HL-60/S4 (cell line): ENCODE data around the gene ABCB8.

Experiments used
- in situ Hi-C: fragments of 300-500 bp; cut with MboI; formaldehyde crosslinking; loops from 2 replicates; pipeline ENCODE4 v1.14.3; 2022; ENCODE audit warnings: low sequenced_read_pairs

Gene ABCB8

DNA sequence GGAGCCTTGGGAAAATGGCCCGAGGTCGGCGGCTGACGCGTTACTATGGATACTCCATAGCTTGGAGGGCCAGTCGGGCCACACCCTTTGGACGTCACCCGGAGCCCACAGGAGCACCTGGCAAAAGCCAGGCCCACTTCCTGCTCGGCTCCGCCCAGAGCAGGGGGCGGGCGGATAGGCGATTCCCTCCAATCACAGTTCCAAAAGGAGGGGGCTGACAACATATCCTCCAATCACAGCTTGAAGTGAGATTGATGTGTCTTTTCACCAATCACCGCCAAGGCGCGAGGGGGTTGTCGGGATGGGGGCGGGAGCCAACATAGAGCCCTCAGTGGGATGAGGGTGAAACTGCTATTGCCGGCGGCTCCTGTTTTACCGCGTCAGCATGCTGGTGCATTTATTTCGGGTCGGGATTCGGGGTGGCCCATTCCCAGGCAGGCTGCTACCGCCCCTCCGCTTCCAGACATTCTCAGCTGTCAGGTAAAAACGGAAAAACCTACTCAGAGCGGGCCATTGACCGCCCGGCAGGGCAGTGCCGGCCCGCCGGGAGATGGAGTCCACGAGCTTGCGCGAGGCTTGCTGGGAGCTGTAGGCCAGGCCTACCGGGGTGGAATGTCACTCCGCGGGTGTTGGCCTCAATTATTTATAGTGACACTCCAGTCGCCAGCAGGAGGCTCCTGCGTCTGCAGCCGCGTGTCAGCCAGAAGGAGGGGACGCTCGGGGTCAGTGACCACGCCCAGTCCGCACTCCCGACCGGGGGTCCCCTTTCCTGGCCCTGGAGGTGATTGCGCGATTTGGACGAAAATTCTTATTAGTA lies at the start of gene ABCB8:
Gene ABCB8, plus strand, starts transcription at position 320 of the 817 bp plus-strand sequence. Its CDS starts 66 bp downstream, at position 386.
- in situ Hi-C loops = no loop called here

DNA sequence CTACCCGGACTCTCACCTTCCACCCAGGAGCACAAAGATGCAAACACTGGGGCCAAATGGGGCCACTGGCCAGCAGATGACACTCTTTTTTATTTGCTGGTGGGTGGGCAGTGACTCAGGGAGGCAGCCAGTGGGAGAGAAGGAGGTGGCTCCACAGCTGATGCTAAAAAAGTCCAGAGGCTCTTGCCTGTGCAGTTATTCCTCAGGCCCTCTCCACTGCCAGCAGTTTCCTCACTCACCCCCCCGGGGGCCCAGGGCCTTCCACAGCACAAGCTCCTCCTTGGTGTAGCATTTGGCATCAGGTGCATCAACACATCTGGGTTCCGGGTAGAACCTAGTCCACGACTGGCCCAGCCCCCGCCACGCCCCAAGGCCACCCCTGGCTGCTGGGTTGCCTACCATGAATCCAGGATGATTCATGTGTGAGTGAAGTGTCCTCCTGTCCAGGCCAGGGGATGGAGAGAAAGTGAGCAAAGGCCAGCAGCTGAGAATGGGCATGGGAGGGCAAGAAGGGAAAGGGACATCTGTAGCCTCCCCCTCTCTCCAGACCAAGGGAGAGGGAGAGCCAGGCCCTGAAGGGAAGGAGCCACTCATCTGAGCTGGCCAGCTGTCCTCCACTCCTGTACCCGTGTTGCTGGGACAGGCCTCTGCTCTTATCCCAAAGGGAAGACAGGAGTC lies 48.4 kb upstream of the ABCB8 start:
- in situ Hi-C loops = loop anchor here (10.0 kb wide), 2 partner anchors 75 to 195 kb away; no protein-coding TSS in a partner anchor

DNA sequence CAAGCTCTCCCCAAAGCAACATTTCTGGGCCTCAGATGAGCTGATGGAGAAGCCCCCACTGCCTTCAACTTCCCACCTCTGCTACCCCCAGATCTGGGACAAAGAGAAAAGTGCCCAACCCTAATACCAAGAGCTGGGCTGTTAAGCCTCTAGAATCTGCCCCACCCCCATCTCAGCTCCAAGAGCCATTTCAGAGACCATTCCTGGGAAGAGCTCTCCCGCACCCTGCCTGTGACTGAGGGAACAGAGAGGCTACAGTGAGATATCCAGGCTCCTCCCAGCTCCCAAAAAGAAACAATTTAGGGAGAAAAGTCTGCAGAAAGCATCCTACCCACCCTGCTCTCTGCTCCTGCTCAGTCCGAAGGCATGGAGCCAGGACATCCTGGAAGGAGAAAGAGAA lies 47.6 kb upstream of the ABCB8 start:
- in situ Hi-C loops = loop anchor here (10.0 kb wide), 2 partner anchors 76 to 196 kb away; no protein-coding TSS in a partner anchor

DNA sequence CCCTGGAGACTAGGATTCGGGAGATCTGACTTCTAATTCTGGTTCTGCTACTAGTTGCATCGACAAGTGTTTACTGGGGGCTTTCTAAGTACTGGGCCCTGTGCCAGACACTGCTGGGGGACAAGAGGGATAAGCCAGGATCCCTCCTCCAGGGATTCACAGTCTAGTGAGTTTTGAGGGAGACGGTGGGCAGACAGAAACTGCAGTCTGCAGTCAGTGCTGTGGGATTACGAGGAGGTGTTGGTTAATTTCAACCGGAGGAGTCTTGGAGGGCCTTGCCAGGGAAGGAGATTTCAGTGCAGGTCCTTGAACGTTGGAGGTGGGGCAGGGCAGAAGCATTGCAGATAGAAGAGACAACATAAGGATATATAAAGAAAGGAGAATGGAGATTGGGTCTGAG lies 46.6 kb upstream of the ABCB8 start:
- in situ Hi-C loops = loop anchor here (10.0 kb wide), 2 partner anchors 77 to 197 kb away; no protein-coding TSS in a partner anchor

DNA sequence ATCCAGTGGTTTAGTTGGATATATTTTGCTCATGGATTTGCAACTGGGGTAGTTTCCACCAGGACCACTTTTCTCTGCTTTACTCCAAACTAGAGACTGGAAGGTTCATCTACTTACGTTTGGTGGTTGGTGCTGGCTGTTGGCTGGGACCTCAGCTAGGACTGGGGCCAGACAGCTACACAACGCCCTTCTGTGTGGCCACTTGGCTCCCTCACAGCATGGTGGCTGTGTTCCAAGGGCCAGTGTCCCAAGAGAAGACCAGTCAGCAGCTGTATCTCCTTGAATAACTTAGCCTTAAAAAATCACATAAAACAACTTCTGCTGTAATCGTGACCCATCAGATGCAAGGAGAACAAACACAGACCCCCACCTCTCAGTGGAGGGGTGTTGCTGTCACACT lies 45.9 kb upstream of the ABCB8 start:
- in situ Hi-C loops = loop anchor here (10.0 kb wide), 2 partner anchors 78 to 198 kb away; no protein-coding TSS in a partner anchor

DNA sequence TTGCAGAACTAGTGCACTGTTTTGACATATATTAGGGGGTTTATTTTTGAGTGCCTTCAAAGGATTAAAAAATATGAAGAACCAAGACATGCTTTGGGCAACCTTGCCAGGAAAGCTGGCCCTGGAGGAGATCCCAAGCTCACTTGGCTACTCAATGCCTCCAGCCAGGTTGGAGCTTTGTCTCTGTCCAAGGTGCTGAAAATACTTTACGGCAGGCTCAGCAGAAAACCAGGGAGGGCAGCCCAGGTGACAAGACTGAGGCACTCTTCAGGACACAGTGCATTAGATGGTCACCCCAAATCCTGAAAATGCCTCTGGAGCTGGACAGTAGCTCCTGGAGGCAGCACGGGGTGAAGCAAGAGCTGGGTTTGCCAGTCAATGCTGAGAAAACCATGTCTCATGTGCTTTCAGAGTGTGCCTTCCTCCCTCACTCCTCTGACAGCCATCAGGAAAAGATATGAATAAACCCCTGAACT lies 44.3 kb upstream of the ABCB8 start:
- in situ Hi-C loops = loop anchor here (10.0 kb wide), 2 partner anchors 79 to 199 kb away; no protein-coding TSS in a partner anchor

DNA sequence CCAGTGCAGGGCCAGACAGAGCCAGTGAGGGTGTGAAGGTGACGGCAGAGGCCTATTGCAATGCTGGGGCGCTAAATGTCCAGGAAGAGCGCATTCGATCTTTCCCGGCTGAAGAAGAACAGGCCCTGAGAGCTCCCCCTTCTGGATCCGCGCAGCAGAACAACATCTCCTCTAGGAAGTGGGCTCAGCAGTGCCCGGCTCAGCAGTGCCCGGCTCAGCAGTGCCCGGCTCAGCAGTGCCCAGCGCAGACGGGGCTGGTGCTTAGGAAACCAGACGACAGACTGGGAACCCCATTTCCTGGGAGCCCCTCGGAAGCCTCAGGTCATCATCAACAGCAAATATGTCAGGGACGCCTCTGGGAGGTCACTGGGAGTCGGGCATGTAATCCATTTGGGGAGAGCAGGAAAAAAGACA lies 42.1 kb upstream of the ABCB8 start:
- in situ Hi-C loops = loop anchor here (10.0 kb wide), 2 partner anchors 81 to 201 kb away; no protein-coding TSS in a partner anchor

DNA sequence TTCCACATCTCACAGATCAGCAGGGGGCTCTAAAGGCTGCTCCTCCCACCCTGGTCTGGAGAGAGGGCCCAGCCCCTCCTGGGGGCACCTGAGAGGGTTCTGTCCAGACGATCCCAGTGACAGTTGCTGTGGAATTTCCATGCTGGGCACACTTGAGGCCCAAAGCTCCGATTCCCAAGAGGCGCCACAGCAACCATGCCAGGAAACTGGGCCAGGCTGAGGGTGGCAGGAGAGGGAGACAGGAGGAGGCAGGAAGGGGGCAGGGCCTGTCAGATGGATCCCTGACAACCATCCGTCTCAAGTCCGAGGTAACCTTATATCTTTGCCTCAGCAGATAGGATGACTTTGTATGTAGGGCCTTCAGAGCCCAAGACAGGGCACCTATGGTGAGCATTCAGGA lies 41.7 kb upstream of the ABCB8 start:
- in situ Hi-C loops = loop anchor here (10.0 kb wide), 2 partner anchors 82 to 202 kb away; no protein-coding TSS in a partner anchor

DNA sequence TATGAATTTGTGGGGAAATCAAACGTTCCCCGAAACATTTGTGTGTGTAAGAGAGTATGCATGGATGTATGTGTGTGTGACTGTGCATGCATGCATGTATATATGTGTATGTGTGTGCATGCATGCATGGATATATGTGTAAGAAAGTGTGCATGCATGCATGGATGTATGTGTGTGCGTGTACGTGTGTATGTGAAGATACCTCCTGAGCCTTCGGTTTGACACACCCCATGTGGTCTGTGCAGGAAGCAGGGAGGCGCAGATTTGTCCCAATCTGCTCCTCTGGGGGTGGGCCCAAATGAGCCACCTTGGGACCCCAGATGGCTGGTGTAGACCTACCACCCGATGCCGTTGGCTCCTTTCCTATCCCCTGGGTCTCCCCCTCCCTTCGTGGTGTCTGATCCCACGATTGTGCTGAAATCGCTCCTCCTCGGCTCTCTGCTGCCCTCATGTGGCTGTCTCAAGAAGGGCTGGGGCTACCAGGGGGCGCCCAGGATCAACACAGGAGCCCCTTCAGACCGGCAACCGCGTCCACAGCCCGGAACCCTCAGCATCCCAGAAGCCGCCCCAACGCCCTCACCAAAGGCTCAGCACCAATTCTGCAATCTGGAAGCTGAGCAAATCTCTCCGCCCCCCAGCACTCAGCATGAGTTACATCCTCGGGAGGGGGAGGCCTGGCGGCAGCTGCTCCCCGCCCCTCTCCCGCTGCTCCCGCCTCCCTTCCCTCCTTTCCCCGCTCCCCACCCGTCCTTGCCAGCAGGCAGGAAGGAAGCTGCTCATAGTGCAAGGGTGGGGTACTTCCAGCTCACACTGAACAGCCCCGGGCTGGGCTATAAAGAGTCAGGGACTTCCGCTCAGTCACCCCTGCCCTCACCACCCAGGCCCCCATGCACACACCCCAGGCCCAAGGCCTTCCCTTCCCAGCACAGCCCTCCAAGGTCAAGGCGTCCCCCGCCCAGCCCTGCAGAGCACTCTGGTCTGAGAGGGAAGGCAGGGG lies 39.7 kb upstream of the ABCB8 start:
- in situ Hi-C loops = loop anchor here (10.0 kb wide), 2 partner anchors 84 to 204 kb away; no protein-coding TSS in a partner anchor

DNA sequence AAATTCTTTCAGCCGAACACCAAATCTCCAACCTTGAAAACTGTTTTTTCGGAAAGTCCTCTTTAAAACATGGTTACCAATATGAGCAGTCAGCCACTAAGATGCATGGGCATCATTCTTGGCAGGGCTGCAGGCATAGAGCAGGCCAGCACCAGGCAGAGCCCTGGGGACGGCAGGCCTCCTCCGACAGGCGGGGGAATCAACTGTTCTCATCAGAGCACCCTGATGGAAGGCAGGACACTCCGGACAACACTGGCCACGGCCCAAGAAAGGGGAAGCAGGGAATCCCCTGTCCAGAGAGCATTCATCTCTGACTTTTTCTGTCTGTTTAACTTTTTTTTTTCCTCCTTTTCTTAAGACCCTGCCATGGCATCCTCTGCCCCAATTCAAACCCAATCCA lies 38.8 kb upstream of the ABCB8 start:
- in situ Hi-C loops = loop anchor here (10.0 kb wide), 2 partner anchors 85 to 205 kb away; no protein-coding TSS in a partner anchor

DNA sequence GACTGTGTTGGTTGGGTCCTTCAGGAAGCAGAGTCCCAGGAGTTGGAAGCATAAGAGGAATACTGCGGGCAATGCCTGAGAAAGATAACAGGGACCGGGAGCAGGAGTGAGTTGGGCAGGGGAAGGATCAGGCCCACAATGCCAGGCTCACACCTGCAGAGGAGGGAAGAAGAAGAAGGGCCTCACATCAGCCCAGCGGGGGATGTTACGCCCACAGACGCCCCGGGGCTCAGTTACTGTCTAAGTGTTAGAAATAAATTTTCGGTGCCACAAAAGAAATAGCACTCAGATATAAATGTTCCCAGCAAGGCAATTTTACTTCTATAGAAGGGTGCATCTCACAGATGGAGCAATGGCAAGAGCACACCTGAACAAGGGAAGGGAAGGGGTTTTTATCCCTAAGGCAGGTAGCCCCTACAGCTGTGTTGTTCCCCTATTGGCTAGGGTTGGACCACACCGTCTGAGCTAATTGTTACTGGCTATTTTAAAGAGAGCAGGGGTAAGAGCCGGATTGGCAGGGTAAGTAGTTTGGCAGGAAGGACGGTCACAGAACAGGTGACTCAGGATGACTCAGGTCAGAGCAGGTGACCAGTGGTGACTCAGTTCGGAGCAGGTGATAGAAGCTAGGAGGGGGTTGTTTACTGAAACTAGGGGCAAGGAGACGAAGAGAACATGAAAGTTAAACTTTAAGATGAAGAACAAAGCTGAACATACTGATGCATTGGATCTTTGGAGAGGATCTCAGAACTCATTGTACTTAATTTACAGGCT lies 37.6 kb upstream of the ABCB8 start, which contains the start of gene NOS3:
Gene NOS3, plus strand, starts transcription at position 602 of the 771 bp plus-strand sequence. CDS start 2,787 bp downstream, outside the sequence.
- in situ Hi-C loops = no loop called here

DNA sequence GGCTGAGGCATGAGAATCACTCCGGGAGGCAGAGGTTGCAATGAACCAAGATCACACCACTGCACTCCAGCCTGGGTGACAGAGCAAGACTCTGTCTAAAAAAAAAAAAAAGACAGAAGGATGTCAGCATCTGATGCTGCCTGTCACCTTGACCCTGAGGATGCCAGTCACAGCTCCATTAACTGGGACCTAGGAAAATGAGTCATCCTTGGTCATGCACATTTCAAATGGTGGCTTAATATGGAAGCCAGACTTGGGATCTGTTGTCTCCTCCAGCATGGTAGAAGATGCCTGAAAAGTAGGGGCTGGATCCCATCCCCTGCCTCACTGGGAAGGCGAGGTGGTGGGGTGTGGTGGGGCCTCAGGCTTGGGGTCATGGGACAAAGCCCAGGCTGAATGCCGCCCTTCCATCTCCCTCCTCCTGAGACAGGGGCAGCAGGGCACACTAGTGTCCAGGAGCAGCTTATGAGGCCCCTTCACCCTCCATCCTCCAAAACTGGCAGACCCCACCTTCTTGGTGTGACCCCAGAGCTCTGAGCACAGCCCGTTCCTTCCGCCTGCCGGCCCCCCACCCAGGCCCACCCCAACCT lies 36.1 kb upstream of the ABCB8 start:
- in situ Hi-C loops = no loop called here

DNA sequence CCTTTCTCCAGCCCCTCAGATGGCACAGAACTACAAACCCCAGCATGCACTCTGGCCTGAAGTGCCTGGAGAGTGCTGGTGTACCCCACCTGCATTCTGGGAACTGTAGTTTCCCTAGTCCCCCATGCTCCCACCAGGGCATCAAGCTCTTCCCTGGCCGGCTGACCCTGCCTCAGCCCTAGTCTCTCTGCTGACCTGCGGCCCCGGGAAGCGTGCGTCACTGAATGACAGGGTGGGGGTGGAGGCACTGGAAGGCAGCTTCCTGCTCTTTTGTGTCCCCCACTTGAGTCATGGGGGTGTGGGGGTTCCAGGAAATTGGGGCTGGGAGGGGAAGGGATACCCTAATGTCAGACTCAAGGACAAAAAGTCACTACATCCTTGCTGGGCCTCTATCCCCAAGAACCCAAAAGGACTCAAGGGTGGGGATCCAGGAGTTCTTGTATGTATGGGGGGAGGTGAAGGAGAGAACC lies 35.4 kb upstream of the ABCB8 start:
- in situ Hi-C loops = no loop called here

DNA sequence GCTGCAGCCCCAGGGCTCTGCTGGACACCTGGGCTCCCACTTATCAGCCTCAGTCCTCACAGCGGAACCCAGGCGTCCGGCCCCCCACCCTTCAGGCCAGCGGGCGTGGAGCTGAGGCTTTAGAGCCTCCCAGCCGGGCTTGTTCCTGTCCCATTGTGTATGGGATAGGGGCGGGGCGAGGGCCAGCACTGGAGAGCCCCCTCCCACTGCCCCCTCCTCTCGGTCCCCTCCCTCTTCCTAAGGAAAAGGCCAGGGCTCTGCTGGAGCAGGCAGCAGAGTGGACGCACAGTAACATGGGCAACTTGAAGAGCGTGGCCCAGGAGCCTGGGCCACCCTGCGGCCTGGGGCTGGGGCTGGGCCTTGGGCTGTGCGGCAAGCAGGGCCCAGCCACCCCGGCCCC lies 34.7 kb upstream of the ABCB8 start:
- in situ Hi-C loops = no loop called here

DNA sequence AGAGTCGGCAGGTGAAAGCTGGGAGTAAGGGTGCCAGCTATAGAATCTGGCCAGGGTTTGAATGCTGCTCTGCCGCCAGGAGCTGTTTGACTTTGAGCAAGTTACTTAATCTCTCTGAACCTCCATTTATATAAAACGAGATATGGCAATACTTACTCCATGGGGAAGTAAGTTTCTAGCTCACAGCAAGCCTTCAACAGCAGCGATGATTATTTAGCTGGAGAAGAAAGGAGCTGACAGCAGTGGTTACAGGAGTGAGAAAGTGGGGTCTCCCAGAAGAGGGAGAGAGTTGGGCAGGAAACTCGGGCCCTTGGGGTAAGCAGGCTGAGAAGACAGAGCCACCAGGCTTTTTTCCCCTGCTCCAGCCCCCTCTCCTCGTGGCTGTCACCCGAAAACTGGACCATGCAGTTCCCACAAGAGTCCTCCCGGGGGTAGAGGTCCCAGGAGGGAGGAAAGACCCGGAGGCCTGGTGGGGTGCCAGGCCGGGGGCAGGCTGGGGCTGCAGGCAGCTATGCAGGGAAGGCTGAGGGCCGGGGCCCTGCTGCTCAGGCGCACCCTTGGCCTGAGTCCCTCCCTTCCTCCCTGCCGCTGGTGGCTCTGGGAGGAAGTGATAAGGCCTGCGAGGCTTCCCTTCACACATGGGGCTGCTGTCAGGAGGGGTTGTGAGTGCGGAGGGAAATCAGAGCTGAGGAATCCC lies 34.0 kb upstream of the ABCB8 start:
- in situ Hi-C loops = no loop called here

DNA sequence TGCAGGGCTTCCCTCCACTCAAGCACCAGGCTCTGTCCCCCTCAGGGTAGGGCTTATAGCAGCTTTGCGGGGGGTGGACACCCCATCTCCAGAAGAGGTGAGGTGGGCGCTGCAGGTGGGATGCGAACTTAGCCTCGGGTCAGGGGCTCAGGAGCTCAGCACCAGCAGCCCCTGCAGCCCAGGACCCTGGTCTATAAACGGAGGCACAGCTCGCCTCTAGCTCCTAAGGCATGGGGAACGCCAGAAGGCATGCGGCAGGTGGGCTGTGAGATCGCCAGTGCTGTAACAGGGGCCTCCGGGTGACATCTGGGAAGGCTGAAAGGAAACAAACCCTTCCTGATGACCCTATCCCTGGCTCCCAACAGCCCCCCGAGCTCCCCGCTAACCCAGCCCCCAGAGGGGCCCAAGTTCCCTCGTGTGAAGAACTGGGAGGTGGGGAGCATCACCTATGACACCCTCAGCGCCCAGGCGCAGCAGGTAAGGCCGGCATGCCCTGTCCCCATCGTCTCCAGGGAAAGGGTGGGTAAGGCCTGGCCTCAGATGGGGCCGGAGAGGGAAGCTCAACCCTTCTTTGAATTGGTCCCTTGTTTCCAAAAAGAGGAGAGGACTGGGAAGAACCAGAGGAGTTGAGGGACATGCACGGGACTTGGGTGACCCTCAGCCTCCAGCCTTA lies 33.3 kb upstream of the ABCB8 start:
- in situ Hi-C loops = no loop called here

DNA sequence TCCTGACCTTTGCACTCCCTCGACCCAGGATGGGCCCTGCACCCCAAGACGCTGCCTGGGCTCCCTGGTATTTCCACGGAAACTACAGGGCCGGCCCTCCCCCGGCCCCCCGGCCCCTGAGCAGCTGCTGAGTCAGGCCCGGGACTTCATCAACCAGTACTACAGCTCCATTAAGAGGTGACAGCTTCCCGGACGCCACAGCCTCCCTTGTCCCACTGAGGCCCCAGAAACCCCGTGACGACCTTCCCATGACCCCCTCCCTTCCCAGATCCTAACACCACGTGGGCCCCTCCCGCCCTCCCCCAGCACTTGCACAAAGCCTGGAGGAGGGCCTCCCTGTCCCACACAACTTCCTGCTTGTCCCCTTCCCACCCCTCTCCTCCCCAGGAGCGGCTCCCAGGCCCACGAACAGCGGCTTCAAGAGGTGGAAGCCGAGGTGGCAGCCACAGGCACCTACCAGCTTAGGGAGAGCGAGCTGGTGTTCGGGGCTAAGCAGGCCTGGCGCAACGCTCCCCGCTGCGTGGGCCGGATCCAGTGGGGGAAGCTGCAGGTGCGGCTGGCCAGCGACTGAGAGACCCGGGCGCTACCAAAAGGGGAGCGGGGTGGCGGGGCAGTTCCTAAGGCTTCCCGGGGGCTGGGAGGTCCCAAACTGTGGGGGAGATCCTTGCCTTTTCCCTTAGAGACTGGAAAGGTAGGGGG lies 31.7 kb upstream of the ABCB8 start:
- in situ Hi-C loops = no loop called here
